Right lobe of liver (tissue), 4 donors: Measurements from ENCODE around the gene SRMS.

Experiments
- CTCF ChIP-seq, 4 donors: fragments of 200-600 bp in 3 of 4; fragments of 450-650 bp in 1 of 4; IDR thresholded peaks; one replicate each; pipeline versions ENCODE4 v1.5.1 to v1.8.0; 2016 to 2022; ENCODE audit warnings: antibody characterized with exemption in 4 of 4, mild to moderate bottlenecking in 2 of 4
- POLR2A ChIP-seq: fragments of 450-650 bp; IDR thresholded peaks from one replicate; pipeline ENCODE4 v1.6.1; 2017; ENCODE audit warnings: antibody characterized with exemption, mild to moderate bottlenecking
- donor health status: DM: no; HTN: no; CAD: no.
- donor health status: DM: no; HTN: no; CAD: no.
- donor health status: DM: no; HTN: yes; CAD: no.

GRCh38 chr20:63589261-63590217 is 42.0 kb upstream of the SRMS start:
- TF ChIP-seq CTCF (IDR thresholded peaks at IDR 0.05) (no peak), POLR2A (no peak)
